Fibroblast of skin of abdomen (primary cell): ENCODE data around the gene C6orf89. TPM values are rescaled to one million over a fixed set of nuclear protein-coding genes. Genes with fewer than 3 reads are reported as not detected.

Experiments used
- DNase-seq: peaks from one replicate; pipeline ENCODE4 v3.0.0-alpha.2; 2013
- polyA plus RNA-seq, 2 experiments: library from polyadenylated mRNA; unstranded; fragments of 120-200 nt; gene quantifications; one replicate each; pipeline ENCODE4 v1.2.1, GENCODE V29; 2013; ENCODE audit not compliant: insufficient read length in 2 of 2

The C6orf89 gene
- polyA plus RNA-seq (2013, experiment 1 of 2; ENCODE audit: insufficient read length): 51.4 TPM
- polyA plus RNA-seq (2013, experiment 2 of 2; ENCODE audit: insufficient read length): 48.9 TPM

GRCh38 chr6:36885461-36886401 is at the start of gene C6orf89:
C6orf89 (plus strand) TSS chr6:36885952; CDS start chr6:36899445, 13,493 bp downstream.
- peak; percentile 98 for DNase-seq

GRCh38 chr6:36836111-36837021 is 49.4 kb upstream of the C6orf89 start:
- no peak for DNase-seq

GRCh38 chr6:36837022-36837339 is 48.8 kb upstream of the C6orf89 start:
- no peak for DNase-seq

GRCh38 chr6:36837686-36838085 is 48.1 kb upstream of the C6orf89 start:
- no peak for DNase-seq

GRCh38 chr6:36838896-36839748 is 46.6 kb upstream of the C6orf89 start, which contains the start of gene CPNE5:
CPNE5 (minus strand) TSS chr6:36839444; CDS start chr6:36839377, 67 bp downstream.
- no peak for DNase-seq

- DNase-seq: peak; percentile 33
Observed at GRCh38 chr6:36839749-36840431, 45.9 kb upstream of the C6orf89 start.

GRCh38 chr6:36840432-36841403 is 45.0 kb upstream of the C6orf89 start:
- DNase-seq: no peak

GRCh38 chr6:36841756-36842155 is 44.0 kb upstream of the C6orf89 start:
- no peak for DNase-seq

GRCh38 chr6:36843170-36843569 is 42.6 kb upstream of the C6orf89 start:
- DNase-seq: no peak

GRCh38 chr6:36844232-36845170 is 41.3 kb upstream of the C6orf89 start:
- DNase-seq: no peak

GRCh38 chr6:36845233-36845632 is 40.5 kb upstream of the C6orf89 start:
- no peak for DNase-seq

- DNase-seq: no peak
Observed at GRCh38 chr6:36847152-36847551, 38.6 kb upstream of the C6orf89 start.

GRCh38 chr6:36847991-36848390 is 37.8 kb upstream of the C6orf89 start:
- no peak for DNase-seq

- no peak for DNase-seq
Observed at GRCh38 chr6:36848658-36849441, 36.9 kb upstream of the C6orf89 start.

- DNase-seq: no peak
Observed at GRCh38 chr6:36850021-36850420, 35.7 kb upstream of the C6orf89 start.

- DNase-seq: peak; percentile 65
Observed at GRCh38 chr6:36851149-36851614, 34.6 kb upstream of the C6orf89 start.

- no peak for DNase-seq
Observed at GRCh38 chr6:36851626-36852025, 34.1 kb upstream of the C6orf89 start.
